ENCODE data around the gene INPP5D.

INPP5D gene

DNA sequence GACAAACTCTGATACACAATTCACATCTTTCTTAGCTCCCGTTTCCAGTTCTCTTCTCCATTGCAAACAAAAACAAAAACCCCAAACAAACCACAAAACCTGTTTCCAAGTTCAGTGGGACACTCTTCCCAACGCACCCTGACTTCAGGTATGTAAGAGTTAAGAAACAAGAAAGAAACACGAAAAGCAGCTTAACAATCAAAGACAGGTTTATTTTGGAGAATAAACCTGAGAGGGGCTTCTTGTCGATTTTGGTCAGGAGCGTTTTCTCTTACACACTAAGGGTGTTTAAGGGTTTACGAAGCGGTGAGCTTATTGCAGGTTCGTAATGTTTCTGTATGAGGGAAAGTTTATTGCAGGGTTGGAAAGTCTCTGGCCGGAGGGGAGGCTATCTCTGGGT is 190.4 kb downstream of the INPP5D start:
- DNase-seq, result no peak

- DNase-seq, result no peak
Measured at GRCh38 chr2:233250985-233251305, 190.8 kb downstream of the INPP5D start.

GRCh38 chr2:233251306-233252116 is 191.4 kb downstream of the INPP5D start, which contains the start of gene ATG16L1:
TSS of gene ATG16L1 (plus strand) at chr2:233251673. CDS start at chr2:233251828, 155 bp downstream.
- DNase-seq, result peak; percentile 93

DNA sequence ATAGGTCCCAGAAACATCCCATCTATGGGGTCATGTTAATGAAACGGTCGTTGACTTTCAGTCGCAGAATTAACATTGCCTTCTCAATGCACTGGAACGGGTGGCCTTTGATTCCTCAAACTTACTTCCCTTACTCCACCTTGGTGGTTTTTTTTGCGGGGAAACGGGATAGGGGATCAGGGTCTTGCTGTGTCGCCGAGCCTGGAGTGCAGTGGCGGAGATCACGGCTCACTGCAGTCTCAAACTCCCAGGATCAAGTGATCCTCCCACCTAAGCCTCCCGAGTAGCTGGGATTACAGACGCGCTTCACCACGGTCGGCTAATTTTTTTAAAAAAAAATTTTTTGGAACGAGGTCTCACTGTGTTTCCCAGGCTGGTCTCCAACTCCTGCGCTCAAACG is 192.1 kb downstream of the INPP5D start:
- no peak for DNase-seq

DNA sequence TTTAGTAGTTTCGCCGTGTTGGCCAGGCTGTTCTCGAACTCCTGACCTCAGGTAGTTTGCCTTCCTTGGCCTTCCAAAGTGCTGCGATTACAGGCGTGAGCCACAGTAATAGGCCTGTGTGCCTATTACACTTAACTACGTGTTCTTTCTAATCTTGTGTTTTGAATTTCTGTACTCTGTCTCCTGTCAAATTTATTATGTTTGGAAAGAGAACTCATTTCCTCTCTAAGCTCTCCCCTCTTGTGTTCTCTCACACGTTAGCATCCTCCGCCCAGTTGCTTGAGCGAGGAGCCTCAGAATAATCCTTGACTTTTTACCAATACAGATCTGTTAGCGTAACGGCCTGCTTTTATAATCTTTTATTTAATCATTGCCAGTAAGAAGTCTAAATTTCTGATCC is 195.0 kb downstream of the INPP5D start:
- DNase-seq, result no peak

DNA sequence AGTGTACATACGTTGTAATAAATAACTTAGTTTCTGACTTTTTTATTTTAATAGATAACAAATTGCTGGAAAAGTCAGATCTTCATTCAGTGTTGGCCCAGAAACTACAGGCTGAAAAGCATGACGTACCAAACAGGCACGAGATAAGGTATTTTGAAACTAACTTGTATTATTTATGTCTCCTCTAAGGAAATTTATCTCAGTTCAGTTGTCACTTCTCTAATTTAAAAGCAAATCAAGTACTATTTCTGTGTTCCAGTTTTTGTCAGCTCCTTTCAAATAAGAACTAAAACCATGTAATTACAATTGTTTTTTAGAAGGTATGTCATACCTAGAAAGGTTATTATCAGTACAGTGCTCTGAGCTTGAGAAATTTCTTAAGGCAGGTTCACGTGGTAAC is 195.9 kb downstream of the INPP5D start:
- DNase-seq, result no peak

All from NCI-H1105 (cell line).